NCI-H1930 (cell line): ENCODE measurements around the gene TMEM184C.

ENCODE experiments used
- DNase-seq, 2 experiments: peaks; one replicate each; lab custom pipeline; 2025; lab: John Stamatoyannopoulos, UW

Gene TMEM184C

GRCh38 chr4:147599769-147600168 lies 17.4 kb upstream of the TMEM184C start:
- DNase-seq: no peak

GRCh38 chr4:147605499-147605898 lies 11.7 kb upstream of the TMEM184C start:
- no peak for DNase-seq

GRCh38 chr4:147607471-147607870 lies 9.7 kb upstream of the TMEM184C start:
- no peak for DNase-seq

- no peak for DNase-seq
Observed at GRCh38 chr4:147610686-147611085, 6.5 kb upstream of the TMEM184C start.

- DNase-seq: no peak
Observed at GRCh38 chr4:147616849-147617172, 386 bp upstream of the TMEM184C start.

- DNase-seq: no peak
Observed at GRCh38 chr4:147617841-147618691, 869 bp downstream of the TMEM184C start.

- no peak for DNase-seq
Observed at GRCh38 chr4:147620315-147620714, 3.1 kb downstream of the TMEM184C start.

- no peak for DNase-seq
Observed at GRCh38 chr4:147625733-147626132, 8.5 kb downstream of the TMEM184C start.

GRCh38 chr4:147626903-147627302 lies 9.7 kb downstream of the TMEM184C start:
- no peak for DNase-seq

- no peak for DNase-seq
Observed at GRCh38 chr4:147628415-147628814, 11.2 kb downstream of the TMEM184C start.

- no peak for DNase-seq
Observed at GRCh38 chr4:147629783-147630730, 12.9 kb downstream of the TMEM184C start.

GRCh38 chr4:147633113-147633512 lies 15.9 kb downstream of the TMEM184C start:
- DNase-seq: no peak

- DNase-seq: no peak
Observed at GRCh38 chr4:147633643-147634042, 16.4 kb downstream of the TMEM184C start.

- DNase-seq: no peak
Observed at GRCh38 chr4:147635348-147635747, 18.2 kb downstream of the TMEM184C start.

- DNase-seq: no peak
Observed at GRCh38 chr4:147638365-147638764, 21.2 kb downstream of the TMEM184C start.

- no peak for DNase-seq
Observed at GRCh38 chr4:147638942-147639341, 21.7 kb downstream of the TMEM184C start.

GRCh38 chr4:147639388-147639787 lies 22.2 kb downstream of the TMEM184C start:
- DNase-seq: no peak

- DNase-seq: no peak
Observed at GRCh38 chr4:147640331-147640730, 23.1 kb downstream of the TMEM184C start.

- DNase-seq: no peak
Observed at GRCh38 chr4:147643616-147644015, 26.4 kb downstream of the TMEM184C start.

- DNase-seq: no peak
Observed at GRCh38 chr4:147644471-147644870, 27.3 kb downstream of the TMEM184C start.

GRCh38 chr4:147645099-147645498 lies 27.9 kb downstream of the TMEM184C start:
- DNase-seq: no peak

GRCh38 chr4:147648656-147649055 lies 31.5 kb downstream of the TMEM184C start:
- no peak for DNase-seq

GRCh38 chr4:147651563-147651962 lies 34.4 kb downstream of the TMEM184C start:
- DNase-seq: no peak
